ENCODE data around the gene CELF1. TPM values are rescaled to one million over a fixed set of nuclear protein-coding genes. Genes with fewer than 3 reads are reported as not detected.

The CELF1 gene
- total and polyA plus RNA-seq, 10 of the 15 experiments (the other 5 are each of a cell fraction or from before 2014, with no cell fraction given): 35.3 to 128 (median 85.7) TPM

DNA sequence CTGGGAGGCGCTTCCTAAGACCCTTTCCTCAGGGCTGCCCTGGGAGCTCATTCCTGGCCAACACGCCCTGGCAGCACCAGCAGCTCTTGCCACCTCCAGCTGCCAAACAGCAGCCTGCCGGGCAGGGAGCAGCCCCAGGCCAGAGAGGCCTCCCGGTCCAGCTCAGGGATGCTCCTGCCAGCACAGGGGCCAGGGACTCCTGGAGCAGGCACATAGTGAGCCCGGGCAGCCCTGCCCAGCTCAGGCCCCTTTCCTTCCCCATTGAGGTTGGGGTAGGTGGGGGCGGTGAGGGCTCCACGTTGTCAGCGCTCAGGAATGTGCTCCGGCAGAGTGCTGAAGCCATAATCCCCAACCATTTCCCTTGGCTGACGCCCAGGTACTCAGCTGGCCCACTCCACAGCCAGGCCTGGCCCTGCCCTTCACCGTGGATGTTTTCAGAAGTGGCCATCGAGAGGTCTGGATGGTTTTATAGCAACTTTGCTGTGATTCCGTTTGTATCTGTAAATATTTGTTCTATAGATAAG, 136.9 kb downstream of the CELF1 start:
- ChIA-PET SMC1A (ENCODE audit: uncharacterized antibody, unreplicated experiment) (no interaction called here), CTCF (interaction anchor here (0.8 kb wide), 1 partner anchor 42 kb away, joined by 5 read pairs; no protein-coding TSS in a partner anchor), RAD21 (ENCODE audit: unreplicated experiment) (interaction anchor here (0.7 kb wide), 1 partner anchor 36 kb away, joined by 3 read pairs; no protein-coding TSS in a partner anchor), POLR2A (interaction anchor here (0.5 kb wide), 1 partner anchor 232 kb away, joined by 4 read pairs; no protein-coding TSS in a partner anchor)
- peaks cover 4 to 21% of the 10 kb centered on the region in 2 experiments; a peak in 3 of 4 replicates for H3K36me3 ChIP-seq (ENCODE audit: control insufficient read depth in 2 of 2, insufficient read depth in 2 of 2, low read length in 1 of 2)
- peak; percentile 56; the same call in 1 of the 2 replicates for TF ChIP-seq POLR2A (IDR thresholded peaks at IDR 0.05; ENCODE audit: low read depth, low read length)
- TF ChIP-seq NBN (IDR thresholded peaks at IDR 0.05): no peak
- 77% methylated on average over 11 of the region's 13 CpGs for WGBS (ENCODE audit: insufficient coverage, insufficient replicate concordance, low lambda C conversion rate, missing lambda C conversion rate)
- H4K20me1 ChIP-seq (ENCODE audit: control insufficient read depth, insufficient read depth): no peaks in the 10 kb centered on the region
- no peaks in the 10 kb centered on the region for H3K27me3 ChIP-seq (replicated peaks in 1 of 2; ENCODE audit: control insufficient read depth in 2 of 2, insufficient read depth in 2 of 2, low read length in 1 of 2)
- DNase-seq (ENCODE audit: low read depth, low spot score) (no peak), ATAC-seq (no peak), FAIRE-seq (no peak)
- no peaks in the 10 kb centered on the region for H3K4me1 ChIP-seq (ENCODE audit: control insufficient read depth, insufficient read depth, low read length)
- BruUV-seq (replicated peaks): no TSS peak
- no peak overlapping the region for H3K4me3 ChIP-seq
- no peak overlapping the region for H3K27ac ChIP-seq (ENCODE audit: control insufficient read depth, insufficient read depth)
- intact Hi-C loops (cut with micrococcal nuclease; ENCODE audit: unreplicated experiment) (no loop called here), in situ Hi-C loops (cut with MboI) (no loop called here)
- no peaks in the 10 kb centered on the region for H3K79me2 ChIP-seq (ENCODE audit: control insufficient read depth, insufficient read depth, low read length)
- no peak overlapping the region for H3K4me2 ChIP-seq (ENCODE audit: control insufficient read depth, insufficient read depth)
- no peak overlapping the region for H2AFZ ChIP-seq (ENCODE audit: control insufficient read depth, low read depth, low read length)
- H3K9me3 ChIP-seq (replicated peaks; ENCODE audit: control insufficient read depth, insufficient read depth, low read length): no peaks in the 10 kb centered on the region
- H3K9ac ChIP-seq (ENCODE audit: control insufficient read depth, insufficient read depth, low read length): no peak overlapping the region

Small RNAs within 50 kb of the gene (small RNA-seq; reads per million reads assigned to genes)
- not detected for gene RN7SL652P
- gene RNU5E-10P: not detected

Other genes starting within 250 kb of the CELF1 start
Only the 7 nearest of the 13 such genes appear.
- 0.23 and 0.27 TPM in 2 replicates for gene RAPSN, start 104.0 kb downstream of the CELF1 start, total RNA-seq (2014; rRNA removed)
- 0.09 and 0.13 TPM in 2 replicates for gene RAPSN, start 104.0 kb downstream of the CELF1 start, total RNA-seq (2014; rRNA removed; fragmentation: Illumina TruSeq; extraction: Trizol)
- 0.15 and 0.27 TPM in 2 replicates for gene RAPSN, start 104.0 kb downstream of the CELF1 start, total RNA-seq (2021)
- gene RAPSN, start 104.0 kb downstream of the CELF1 start, polyA plus RNA-seq (2011; rRNA removed): 0.08 and 0.09 TPM in 2 replicates
- not detected in 2 replicates for gene RAPSN, start 104.0 kb downstream of the CELF1 start, polyA plus RNA-seq (2014; fragmentation: Illumina TruSeq; extraction: Trizol)
- not detected for gene RAPSN, start 104.0 kb downstream of the CELF1 start, polyA plus RNA-seq (2014; fragmentation: Nextera tagmentation; extraction: Ambion mirVana)
- 0.28 TPM in 1 of 2 replicates, not detected in the other for gene RAPSN, start 104.0 kb downstream of the CELF1 start, polyA plus RNA-seq (2014; rRNA removed)
- gene RAPSN, start 104.0 kb downstream of the CELF1 start, polyA plus RNA-seq (2016; fragmentation: Nextera tagmentation; extraction: Ambion mirVana): not detected
- gene PTPMT1, start 12.5 kb upstream of the CELF1 start, total RNA-seq (2014; rRNA removed): 98.7 and 99.7 TPM in 2 replicates
- gene PTPMT1, start 12.5 kb upstream of the CELF1 start, total RNA-seq (2014; rRNA removed; fragmentation: Illumina TruSeq; extraction: Trizol): 41.2 and 44.2 TPM in 2 replicates
- gene PTPMT1, start 12.5 kb upstream of the CELF1 start, total RNA-seq (2021): 59.1 and 59.7 TPM in 2 replicates
- 45.5 and 50.3 TPM in 2 replicates for gene PTPMT1, start 12.5 kb upstream of the CELF1 start, polyA plus RNA-seq (2011; rRNA removed)
- 57.2 and 59.2 TPM in 2 replicates for gene PTPMT1, start 12.5 kb upstream of the CELF1 start, polyA plus RNA-seq (2014; fragmentation: Illumina TruSeq; extraction: Trizol)
- 10 to 100 TPM; 12.0 to 26.1 TPM for gene PTPMT1, start 12.5 kb upstream of the CELF1 start, polyA plus RNA-seq (2014; fragmentation: Nextera tagmentation; extraction: Ambion mirVana)
- gene PTPMT1, start 12.5 kb upstream of the CELF1 start, polyA plus RNA-seq (2014; rRNA removed): 106 and 112 TPM in 2 replicates
- gene PTPMT1, start 12.5 kb upstream of the CELF1 start, polyA plus RNA-seq (2016; fragmentation: Nextera tagmentation; extraction: Ambion mirVana): 100 to 1,000 TPM; 108 to 116 TPM
- gene KBTBD4, start 25.8 kb upstream of the CELF1 start, total RNA-seq (2014; rRNA removed): 26.0 and 26.3 TPM in 2 replicates
- gene KBTBD4, start 25.8 kb upstream of the CELF1 start, total RNA-seq (2014; rRNA removed; fragmentation: Illumina TruSeq; extraction: Trizol): 19.5 and 21.8 TPM in 2 replicates
- gene KBTBD4, start 25.8 kb upstream of the CELF1 start, total RNA-seq (2021): 20.0 and 20.6 TPM in 2 replicates
- gene KBTBD4, start 25.8 kb upstream of the CELF1 start, polyA plus RNA-seq (2011; rRNA removed): 28.0 and 29.9 TPM in 2 replicates
- gene KBTBD4, start 25.8 kb upstream of the CELF1 start, polyA plus RNA-seq (2014; fragmentation: Illumina TruSeq; extraction: Trizol): 21.3 and 21.8 TPM in 2 replicates
- gene KBTBD4, start 25.8 kb upstream of the CELF1 start, polyA plus RNA-seq (2014; fragmentation: Nextera tagmentation; extraction: Ambion mirVana): 10 to 100 TPM; 25.4 to 46.4 TPM
- 15.6 and 18.4 TPM in 2 replicates for gene KBTBD4, start 25.8 kb upstream of the CELF1 start, polyA plus RNA-seq (2014; rRNA removed)
- 10 to 100 TPM; 31.4 to 32.5 TPM for gene KBTBD4, start 25.8 kb upstream of the CELF1 start, polyA plus RNA-seq (2016; fragmentation: Nextera tagmentation; extraction: Ambion mirVana)
- gene NDUFS3, start 25.9 kb upstream of the CELF1 start, total RNA-seq (2014; rRNA removed): 107 and 113 TPM in 2 replicates
- gene NDUFS3, start 25.9 kb upstream of the CELF1 start, total RNA-seq (2014; rRNA removed; fragmentation: Illumina TruSeq; extraction: Trizol): 95.5 and 96.3 TPM in 2 replicates
- 133 and 137 TPM in 2 replicates for gene NDUFS3, start 25.9 kb upstream of the CELF1 start, total RNA-seq (2021)
- gene NDUFS3, start 25.9 kb upstream of the CELF1 start, polyA plus RNA-seq (2011; rRNA removed): 208 and 217 TPM in 2 replicates
- 99.6 and 111 TPM in 2 replicates for gene NDUFS3, start 25.9 kb upstream of the CELF1 start, polyA plus RNA-seq (2014; fragmentation: Illumina TruSeq; extraction: Trizol)
- gene NDUFS3, start 25.9 kb upstream of the CELF1 start, polyA plus RNA-seq (2014; fragmentation: Nextera tagmentation; extraction: Ambion mirVana): 100 to 1,000 TPM in 1 of 2 experiments, 10 to 100 TPM in 1; 22.3 to 101 TPM
- 166 and 179 TPM in 2 replicates for gene NDUFS3, start 25.9 kb upstream of the CELF1 start, polyA plus RNA-seq (2014; rRNA removed)
- gene NDUFS3, start 25.9 kb upstream of the CELF1 start, polyA plus RNA-seq (2016; fragmentation: Nextera tagmentation; extraction: Ambion mirVana): 100 to 1,000 TPM; 176 to 186 TPM
- gene FAM180B, start 33.5 kb upstream of the CELF1 start, total RNA-seq (2014; rRNA removed): 0.22 and 0.34 TPM in 2 replicates
- not detected in 2 replicates for gene FAM180B, start 33.5 kb upstream of the CELF1 start, total RNA-seq (2014; rRNA removed; fragmentation: Illumina TruSeq; extraction: Trizol)
- not detected in 2 replicates for gene FAM180B, start 33.5 kb upstream of the CELF1 start, total RNA-seq (2021)
- gene FAM180B, start 33.5 kb upstream of the CELF1 start, polyA plus RNA-seq (2011; rRNA removed): not detected in 2 replicates
- 0.04 TPM in 1 of 2 replicates, not detected in the other for gene FAM180B, start 33.5 kb upstream of the CELF1 start, polyA plus RNA-seq (2014; fragmentation: Illumina TruSeq; extraction: Trizol)
- gene FAM180B, start 33.5 kb upstream of the CELF1 start, polyA plus RNA-seq (2014; fragmentation: Nextera tagmentation; extraction: Ambion mirVana): not detected
- gene FAM180B, start 33.5 kb upstream of the CELF1 start, polyA plus RNA-seq (2014; rRNA removed): 0.14 TPM in 1 of 2 replicates, not detected in the other
- gene FAM180B, start 33.5 kb upstream of the CELF1 start, polyA plus RNA-seq (2016; fragmentation: Nextera tagmentation; extraction: Ambion mirVana): not detected
- gene C1QTNF4, start 41.3 kb upstream of the CELF1 start, total RNA-seq (2014; rRNA removed): 0.05 and 0.06 TPM in 2 replicates
- not detected in 2 replicates for gene C1QTNF4, start 41.3 kb upstream of the CELF1 start, total RNA-seq (2014; rRNA removed; fragmentation: Illumina TruSeq; extraction: Trizol)
- gene C1QTNF4, start 41.3 kb upstream of the CELF1 start, total RNA-seq (2021): not detected in 2 replicates
- not detected in 2 replicates for gene C1QTNF4, start 41.3 kb upstream of the CELF1 start, polyA plus RNA-seq (2011; rRNA removed)
- gene C1QTNF4, start 41.3 kb upstream of the CELF1 start, polyA plus RNA-seq (2014; fragmentation: Illumina TruSeq; extraction: Trizol): not detected in 2 replicates
- gene C1QTNF4, start 41.3 kb upstream of the CELF1 start, polyA plus RNA-seq (2014; fragmentation: Nextera tagmentation; extraction: Ambion mirVana): not detected
- gene C1QTNF4, start 41.3 kb upstream of the CELF1 start, polyA plus RNA-seq (2014; rRNA removed): not detected in 2 replicates
- not detected for gene C1QTNF4, start 41.3 kb upstream of the CELF1 start, polyA plus RNA-seq (2016; fragmentation: Nextera tagmentation; extraction: Ambion mirVana)
- 82.9 and 107 TPM in 2 replicates for gene MTCH2, start 89.4 kb upstream of the CELF1 start, total RNA-seq (2014; rRNA removed)
- gene MTCH2, start 89.4 kb upstream of the CELF1 start, total RNA-seq (2014; rRNA removed; fragmentation: Illumina TruSeq; extraction: Trizol): 72.5 and 75.0 TPM in 2 replicates
- gene MTCH2, start 89.4 kb upstream of the CELF1 start, total RNA-seq (2021): 135 and 147 TPM in 2 replicates
- gene MTCH2, start 89.4 kb upstream of the CELF1 start, polyA plus RNA-seq (2011; rRNA removed): 89.0 and 152 TPM in 2 replicates
- gene MTCH2, start 89.4 kb upstream of the CELF1 start, polyA plus RNA-seq (2014; fragmentation: Illumina TruSeq; extraction: Trizol): 80.7 and 98.3 TPM in 2 replicates
- gene MTCH2, start 89.4 kb upstream of the CELF1 start, polyA plus RNA-seq (2014; fragmentation: Nextera tagmentation; extraction: Ambion mirVana): 100 to 1,000 TPM; 338 to 341 TPM
- 71.7 and 72.4 TPM in 2 replicates for gene MTCH2, start 89.4 kb upstream of the CELF1 start, polyA plus RNA-seq (2014; rRNA removed)
- 100 to 1,000 TPM; 310 to 319 TPM for gene MTCH2, start 89.4 kb upstream of the CELF1 start, polyA plus RNA-seq (2016; fragmentation: Nextera tagmentation; extraction: Ambion mirVana)